GM12874 (cell line): Measurements from ENCODE around the gene SUGP2.

Experiments
- CTCF ChIP-seq: IDR thresholded peaks from 2 replicates; pipeline ENCODE4 v1.5.1; 2011; ENCODE audit warnings: low read depth, mild to moderate bottlenecking, control low read depth, low read length, moderate library complexity; ENCODE audit not compliant: insufficient read depth

The SUGP2 gene

DNA sequence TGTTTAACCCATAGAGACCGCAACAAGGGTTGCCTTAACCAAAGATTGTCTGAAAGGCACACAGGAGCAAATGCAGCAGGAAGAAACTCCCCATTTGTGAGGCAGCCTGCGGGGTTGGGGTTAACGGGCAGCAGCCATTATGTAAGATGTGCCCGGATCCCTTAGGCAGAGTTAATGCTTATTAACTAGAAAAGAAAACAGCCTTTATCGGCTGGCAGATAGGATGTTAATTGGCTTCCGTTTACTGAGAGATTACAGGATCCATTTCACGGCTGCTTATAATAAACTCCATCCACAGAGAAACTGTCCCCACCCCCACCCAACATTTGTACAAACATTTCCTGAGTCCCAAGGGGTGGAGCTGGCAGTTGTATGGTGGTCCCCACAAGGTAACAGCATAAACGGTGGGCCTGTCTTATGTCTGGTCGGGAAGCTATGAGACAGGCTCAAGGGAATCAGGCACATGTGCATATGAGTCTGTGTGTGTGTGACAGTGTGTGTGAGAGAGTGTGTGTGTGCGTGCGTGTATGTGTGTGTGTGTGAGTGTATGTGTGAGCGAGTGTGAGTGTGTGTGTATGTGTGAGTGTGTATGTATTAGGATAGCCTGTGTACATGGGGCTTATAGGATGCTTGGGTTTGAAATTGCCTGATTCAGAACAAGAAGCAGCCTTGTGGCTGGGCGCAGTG is 41.0 kb upstream of the SUGP2 start:
- TF ChIP-seq CTCF: no peak

- TF ChIP-seq CTCF: no peak
Measured at GRCh38 chr19:19071897-19072296, 38.6 kb upstream of the SUGP2 start.

GRCh38 chr19:19068659-19069654 is 35.6 kb upstream of the SUGP2 start:
- TF ChIP-seq CTCF: no peak

DNA sequence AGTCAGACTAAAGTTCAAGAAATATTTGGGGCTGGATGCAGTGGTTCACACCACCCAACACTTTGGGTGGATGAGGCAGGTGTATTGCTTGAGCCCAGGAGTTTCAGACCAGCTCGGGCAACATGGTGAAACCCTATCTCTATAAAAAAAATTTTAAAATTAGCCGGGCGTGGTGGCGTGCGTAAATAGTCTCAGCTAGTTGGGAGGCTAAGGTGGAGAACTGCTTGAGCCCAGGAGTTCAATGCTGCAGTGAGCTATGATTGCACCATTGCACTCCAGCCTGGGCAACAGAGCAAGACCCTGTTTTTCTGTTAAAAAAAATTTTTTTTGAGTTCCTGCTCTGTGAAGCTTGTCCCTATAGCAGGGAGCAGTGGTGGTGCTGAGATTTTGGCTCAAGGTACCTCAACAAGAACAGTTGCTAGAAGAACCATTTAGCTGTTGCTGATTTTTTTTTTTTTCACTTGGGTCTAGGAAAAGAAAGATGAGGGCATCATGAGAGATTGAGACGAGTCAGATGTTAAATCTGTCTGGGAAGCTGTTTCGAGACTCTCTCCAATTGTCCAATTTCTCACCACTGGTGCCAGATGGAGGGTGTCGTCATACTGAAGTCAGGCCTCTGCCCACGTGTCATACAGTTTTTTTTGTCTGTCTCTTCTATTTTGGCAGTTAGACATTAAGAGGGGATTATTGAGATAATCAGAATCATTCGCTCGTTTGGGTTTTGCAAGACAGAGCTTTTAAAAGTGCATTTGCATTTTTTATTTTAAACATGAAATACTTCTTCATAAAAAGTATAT is 34.2 kb upstream of the SUGP2 start:
- TF ChIP-seq CTCF: no peak

DNA sequence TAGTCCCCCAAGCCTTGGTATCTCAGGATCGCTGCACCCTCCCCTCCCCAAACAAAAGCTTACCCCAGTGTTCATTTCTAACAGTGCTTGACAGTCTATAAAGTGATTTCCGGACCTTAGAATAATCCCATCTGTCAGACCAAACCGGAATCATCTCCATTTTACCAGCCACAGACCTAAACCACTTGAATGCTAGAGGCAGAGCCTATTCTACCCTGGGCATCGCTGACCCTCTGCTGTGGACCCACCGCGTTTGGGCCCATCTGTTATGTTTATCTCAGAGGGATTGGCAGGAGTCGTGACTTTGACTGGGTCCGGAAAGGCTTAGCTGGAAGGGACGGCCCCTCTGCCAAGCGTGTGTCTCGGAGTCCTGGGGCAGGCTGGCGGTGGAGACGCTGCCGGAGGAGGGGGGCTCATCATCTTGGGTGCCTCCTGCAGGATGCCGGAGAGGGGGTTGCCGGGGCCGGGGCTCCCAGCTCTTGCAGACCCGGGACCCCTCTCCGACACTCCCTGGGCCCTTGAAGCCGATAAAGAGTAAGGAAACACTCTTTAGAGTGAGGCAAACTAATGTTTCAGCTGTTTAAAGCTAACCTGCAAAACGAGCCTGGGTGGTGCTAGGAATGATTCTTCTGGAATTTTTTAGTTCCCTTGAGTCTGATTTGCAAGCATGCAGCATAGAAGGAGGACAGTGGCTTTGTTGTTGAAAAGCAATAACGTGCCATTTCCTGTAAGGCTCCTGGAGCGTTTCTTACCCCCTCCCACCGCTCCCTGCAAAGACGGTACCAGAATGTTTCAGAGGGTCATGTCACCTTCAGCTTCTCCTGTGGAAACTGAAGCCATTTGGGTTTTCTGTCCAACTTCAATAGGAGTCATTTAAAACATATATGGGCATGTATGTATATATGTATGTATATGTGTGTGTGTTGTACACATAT is 31.8 kb upstream of the SUGP2 start:
- TF ChIP-seq CTCF: no peak

GRCh38 chr19:19064098-19064722 is 30.9 kb upstream of the SUGP2 start:
- peak; percentile 53 for TF ChIP-seq CTCF
